ENCODE data around the gene SLC25A18.

SLC25A18 gene

DNA sequence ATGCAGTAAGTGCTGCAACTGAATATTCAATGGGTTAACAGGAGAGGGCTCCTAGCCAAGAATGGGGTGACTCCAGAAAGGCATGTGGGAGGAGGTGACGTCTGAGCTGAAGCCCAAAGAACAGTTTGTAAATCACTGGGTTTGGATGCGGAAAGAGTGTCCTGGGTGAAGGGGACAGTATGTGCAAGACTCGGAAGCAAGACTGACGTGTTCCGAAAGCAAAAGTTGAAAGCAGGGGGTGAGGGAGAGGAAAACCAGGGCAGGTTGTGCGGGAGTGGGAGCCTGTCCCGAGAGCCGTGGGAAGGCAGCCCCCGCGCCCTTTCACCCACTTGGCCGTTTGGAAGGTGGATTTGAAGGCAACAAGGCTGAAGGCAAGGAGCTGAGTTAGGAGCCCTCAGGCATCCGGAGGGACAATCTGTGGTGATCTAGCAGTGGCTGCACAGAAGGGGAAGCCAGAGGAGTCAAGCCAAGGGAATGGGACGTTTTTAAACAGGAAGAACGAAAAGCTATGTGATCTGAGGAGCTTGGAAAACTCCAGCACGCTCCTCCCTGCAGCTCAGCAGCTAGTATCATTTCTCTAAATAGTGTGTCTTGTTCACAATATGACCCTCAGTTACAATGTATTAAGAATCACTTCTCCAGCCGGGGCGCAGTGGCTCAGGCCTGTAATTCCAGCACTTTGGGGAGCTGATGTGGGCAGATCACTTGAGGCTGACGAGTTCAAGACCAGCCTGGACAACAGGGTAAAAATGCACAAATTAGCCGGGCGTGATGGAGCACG is 7.7 kb downstream of the SLC25A18 start:
- no peak for DNase-seq (ENCODE audit: low spot score)

DNA sequence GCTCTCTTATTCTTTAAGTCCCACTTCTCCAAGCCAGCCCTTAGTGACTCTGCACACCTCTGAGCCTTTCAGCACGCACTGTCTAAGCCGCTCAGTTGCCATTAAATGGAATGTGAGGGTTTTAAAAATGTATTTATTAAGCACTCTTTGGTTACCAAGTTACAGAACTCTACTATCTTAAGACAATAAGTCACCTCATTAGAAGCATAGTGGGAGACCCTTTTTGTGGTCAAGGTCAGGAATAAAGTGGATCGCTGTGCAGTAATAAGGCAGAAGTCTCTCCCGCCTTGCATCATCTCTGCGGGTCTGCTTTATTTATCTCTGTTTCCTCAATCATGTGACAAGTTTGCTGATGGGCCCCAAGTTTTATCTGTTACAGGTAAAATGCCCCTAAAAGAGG is 11.9 kb downstream of the SLC25A18 start:
- DNase-seq (ENCODE audit: low spot score): no peak

DNA sequence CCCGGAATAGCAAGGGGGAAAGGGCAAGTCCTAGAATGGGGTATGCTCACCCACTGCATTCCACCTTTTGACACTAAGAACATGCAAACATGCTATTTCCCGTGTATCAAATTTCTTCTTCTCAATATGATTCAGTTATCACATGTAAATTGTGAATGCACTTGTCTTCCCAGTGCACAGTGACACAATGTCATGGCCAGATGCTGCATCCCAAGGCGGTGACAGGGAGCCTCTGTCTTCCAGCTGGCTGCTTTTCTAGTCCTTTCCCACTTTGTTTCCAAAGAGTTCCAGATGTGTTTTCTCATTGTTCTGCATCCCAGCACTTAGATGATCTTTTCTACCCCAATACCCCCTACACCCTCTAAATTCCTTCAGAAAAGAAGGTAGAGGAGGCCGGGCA is 12.4 kb downstream of the SLC25A18 start:
- DNase-seq (ENCODE audit: low spot score): no peak

DNA sequence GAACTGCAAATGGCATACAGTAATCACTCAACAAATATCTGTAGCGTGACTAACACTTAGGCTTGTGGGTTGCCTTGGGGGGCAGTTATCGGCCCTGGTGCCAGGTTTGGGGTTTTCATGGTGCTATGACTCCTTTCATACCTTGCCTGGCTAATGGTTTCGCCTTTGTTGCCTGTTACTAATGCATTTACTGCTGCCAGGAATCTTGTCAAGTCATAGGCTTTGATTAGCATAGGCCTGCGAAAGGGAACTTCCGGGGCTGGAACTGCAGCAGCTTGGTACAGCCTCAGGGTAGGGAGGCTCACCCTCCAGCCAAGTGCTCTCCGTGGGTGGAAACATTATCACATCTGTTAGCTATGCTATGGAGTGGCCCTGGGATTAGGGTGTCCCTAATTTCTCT is 13.2 kb downstream of the SLC25A18 start:
- no peak for DNase-seq (ENCODE audit: low spot score)

DNA sequence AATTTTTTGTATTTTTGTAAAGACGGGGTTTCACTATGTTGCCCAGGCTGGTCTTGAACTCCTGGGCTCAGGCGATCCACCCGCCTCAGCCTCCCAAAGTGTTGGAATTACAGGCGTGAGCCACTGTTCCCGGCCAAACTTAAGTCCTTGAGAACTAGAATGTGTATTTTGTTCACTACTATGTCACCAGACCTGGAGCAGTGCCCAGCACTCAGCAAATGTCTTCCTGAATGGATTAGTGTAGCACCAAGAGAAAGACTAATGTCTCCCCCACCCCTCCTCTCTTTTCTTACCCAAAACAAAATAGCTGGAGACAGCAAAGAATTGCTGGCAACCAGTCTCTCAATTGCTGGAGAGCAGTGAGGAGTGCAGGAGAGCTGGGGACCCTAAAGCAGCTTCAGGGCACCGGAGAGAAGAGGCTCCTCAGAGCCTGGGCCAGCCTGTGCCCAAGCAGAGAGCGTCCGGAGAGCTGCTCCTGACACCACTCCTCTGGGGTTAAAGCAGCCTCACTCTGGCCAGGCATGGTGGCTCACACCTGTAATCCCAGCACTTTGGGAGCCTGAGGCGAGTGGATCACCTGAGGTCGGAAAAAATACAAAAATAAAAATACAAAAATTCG is 14.9 kb downstream of the SLC25A18 start:
- no peak for DNase-seq (ENCODE audit: low spot score)

DNA sequence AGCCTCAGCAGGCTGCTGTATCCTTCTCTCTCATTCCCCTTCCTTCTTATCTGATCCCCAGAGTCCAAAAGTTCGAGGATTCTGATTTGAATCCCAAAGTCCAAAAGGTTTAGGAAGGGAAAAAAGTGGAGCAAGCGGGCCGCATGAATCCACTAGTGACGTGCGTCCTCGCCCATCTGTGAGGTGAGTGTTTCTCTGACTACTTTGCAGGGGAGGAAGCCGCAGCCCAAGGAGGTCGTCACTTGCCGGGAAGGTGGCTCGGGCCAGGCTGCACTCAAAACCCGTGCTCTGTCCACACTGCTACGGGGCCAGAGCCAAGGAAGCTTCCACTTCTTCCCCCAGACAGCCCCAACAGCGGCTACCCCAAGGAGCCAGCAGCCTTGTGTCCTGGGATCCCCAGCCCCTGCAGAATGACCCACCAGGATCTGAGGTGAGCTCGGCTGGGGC is 16.3 kb downstream of the SLC25A18 start:
- DNase-seq (ENCODE audit: low spot score): no peak

DNA sequence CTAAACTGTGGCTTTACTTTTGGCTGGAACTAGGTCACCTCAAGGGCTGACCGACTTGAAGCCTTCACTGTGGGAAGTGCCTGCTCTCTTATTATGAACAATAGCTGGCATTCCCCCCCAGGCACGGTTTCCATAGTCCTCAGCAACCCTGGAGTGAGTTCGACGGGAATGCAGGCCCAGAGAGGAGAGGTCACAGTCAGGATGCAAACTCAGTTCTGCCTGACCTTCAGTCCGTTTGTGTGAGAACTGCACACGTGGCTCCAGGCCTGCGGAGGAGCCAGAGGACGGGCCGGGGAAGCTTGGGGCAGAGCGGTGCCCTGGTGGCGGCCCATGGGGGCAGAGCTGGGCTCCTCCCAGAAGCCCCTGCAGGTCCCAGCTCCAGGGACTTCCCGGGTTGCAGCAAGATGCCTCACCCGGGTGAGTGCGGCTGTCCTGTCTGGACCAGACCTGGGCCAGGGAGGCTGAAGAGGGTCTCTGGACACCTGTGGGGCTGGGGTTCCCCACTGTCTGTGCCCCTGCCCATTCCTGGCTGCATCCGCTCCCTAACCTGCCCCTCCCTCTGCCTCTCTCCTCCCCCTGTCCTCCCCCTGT is 17.2 kb downstream of the SLC25A18 start:
- no peak for DNase-seq (ENCODE audit: low spot score)

DNA sequence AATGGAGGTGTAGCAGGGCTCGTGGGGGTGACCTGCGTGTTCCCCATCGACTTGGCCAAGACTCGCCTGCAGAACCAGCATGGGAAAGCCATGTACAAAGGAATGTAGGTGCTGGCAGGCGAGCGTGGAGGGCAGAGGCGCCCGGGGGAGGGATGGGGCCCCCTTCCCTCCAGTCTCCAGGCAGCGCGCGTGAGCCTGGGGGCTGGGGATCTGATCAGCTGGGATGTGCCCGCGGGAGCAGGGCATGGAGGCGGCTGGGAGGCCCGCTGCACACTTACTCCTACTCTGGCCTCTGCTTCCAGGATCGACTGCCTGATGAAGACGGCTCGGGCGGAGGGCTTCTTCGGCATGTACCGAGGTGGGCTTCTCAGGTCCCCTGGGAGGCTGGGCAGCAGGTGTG is 17.8 kb downstream of the SLC25A18 start:
- DNase-seq (ENCODE audit: low spot score): no peak

DNA sequence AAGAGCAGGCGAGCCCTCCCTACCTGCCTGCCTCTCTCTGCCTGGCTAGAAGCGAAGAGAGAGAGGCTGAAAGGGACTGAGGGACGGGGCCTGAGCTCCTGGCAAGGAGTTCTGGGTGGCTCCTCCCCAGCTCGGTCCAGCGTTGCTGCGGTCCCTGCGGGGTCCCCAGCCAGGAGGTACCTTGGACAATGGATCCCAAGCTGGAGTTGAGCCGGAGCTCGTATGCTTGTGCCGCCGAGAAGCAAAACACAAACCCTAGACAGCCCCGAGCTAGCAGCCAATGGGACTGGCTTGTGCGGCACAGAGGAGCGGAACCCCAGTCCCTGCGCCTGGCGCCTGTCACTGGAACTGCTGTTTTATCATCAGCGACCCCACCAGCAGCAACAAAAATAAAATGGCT is 18.3 kb downstream of the SLC25A18 start:
- DNase-seq (ENCODE audit: low spot score): no peak

DNA sequence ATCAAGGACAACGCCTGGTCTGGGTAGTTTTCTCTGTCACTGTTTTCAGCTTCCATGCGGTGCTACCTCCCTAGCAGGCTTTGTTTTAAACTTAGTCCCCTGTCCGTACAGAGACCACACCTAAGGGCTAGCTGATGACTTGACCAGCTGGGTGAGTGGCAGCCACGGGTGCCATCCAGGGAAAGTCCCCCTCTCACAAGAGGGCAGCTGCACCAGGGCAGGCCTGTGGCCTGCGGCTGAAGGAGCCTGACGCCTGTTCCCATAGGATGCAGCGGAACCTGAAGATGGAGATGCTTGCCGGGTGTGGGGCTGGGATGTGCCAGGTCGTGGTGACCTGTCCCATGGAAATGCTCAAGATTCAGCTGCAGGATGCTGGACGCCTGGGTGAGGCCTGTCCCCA is 19.9 kb downstream of the SLC25A18 start:
- DNase-seq (ENCODE audit: low spot score): no peak

DNA sequence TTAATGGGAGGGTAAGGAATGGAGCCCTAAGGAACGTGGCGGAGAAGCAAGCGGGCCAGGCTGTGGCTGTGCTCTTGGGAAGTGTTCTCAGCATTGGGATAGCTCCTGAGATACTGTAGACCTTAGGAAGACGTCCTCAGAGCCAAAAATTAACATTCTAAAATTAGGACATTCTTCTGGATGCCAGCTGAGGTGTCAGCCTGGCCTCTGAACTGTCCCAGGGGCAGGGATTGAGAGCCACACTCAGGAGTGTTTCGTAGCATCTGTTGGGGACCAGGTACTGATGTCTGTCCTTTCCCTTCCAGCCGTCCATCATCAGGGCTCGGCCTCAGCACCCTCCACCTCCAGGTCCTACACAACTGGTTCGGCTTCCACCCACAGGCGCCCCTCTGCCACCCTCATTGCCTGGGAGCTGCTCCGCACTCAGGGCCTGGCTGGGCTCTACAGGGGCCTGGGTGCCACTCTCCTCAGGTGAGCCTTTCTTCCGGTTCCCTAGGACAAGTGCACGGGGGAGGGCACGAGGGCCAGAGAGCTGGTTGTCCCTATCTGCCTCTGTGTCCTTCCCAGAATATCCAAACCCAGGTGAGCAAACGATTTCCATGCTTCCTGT is 23.6 kb downstream of the SLC25A18 start:
- no peak for DNase-seq (ENCODE audit: low spot score)

DNA sequence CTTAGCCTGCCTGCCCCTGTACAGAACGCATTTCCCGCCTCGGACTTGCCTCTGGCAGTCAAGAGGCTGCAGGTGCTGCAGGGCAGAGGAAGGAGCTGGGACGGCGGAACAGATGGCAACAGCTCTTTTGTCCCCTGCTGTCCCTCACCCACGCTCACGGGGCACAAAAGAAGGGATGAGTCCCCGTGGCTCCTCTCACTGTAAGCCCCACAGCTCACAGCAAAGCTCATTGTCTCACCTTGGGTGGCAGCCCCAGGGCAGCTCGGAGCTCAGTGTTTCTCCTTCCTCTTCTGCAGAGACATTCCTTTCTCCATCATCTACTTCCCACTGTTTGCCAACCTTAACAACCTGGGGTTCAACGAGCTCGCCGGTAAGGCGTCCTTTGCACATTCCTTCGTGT is 24.3 kb downstream of the SLC25A18 start:
- DNase-seq (ENCODE audit: low spot score): no peak

DNA sequence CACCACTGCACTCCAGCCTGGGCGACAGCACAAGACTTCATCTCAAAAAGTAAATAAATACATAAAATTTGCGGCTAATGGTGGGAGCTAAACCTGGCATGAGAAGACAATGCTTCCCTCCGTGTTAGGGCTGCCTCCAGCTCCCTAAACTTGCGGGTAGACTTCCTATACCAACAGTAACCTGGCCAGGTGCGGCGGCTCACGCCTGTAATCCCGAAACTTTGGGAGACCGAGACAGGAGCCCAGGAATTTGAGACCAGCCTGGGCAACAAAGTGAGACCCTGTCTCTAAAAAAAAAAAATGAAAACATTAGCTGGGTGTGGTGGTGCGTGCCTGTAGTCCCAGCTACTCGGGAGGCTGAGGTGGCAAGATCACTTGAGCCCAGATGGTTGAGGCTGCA is 25.3 kb downstream of the SLC25A18 start:
- DNase-seq (ENCODE audit: low spot score): no peak

DNA sequence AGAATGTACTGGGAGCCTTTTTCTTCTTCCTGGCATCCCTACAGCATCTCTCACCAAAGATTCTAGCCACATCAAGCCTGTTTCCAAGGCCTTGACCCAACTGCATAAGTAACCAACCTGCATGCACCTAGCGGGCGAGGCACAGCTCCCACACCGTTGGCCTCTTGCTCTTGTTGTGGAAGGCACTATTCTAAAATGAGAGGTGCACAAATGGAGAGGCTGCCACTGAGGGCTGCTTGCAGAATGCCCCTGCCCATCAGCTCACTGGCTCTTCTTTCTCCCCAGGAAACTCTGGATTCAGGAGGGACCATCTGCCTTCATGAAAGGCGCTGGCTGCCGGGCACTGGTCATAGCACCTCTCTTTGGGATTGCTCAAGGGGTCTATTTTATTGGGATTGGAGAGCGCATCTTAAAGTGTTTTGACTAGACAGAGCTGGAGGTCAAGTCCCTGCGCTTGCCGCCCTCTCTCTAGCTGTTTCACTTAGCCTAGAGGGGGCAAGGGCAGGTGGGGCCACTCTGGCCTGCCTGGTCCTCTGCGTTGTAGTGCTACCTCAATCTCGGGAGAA is 26.6 kb downstream of the SLC25A18 start:
- no peak for DNase-seq (ENCODE audit: low spot score)

DNA sequence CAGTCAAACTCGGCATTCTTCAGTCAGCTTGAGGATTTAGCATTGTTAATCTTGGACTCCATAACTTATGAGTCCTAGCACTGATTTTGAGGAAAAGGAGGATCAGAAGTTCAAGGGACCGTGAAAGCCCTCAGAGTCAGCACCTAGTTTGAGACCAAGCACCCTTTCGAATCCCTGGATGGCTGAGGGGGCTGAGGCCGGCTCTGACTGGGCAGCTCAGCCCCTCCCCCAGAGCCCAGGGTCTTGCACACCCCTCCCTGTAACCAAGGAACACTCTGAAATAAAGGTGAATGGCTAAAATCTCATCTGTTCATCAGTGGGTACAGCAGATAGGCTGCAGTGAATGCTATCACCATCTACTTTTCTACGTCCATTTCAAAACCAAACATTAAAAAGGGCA is 27.3 kb downstream of the SLC25A18 start:
- no peak for DNase-seq (ENCODE audit: low spot score)

DNA sequence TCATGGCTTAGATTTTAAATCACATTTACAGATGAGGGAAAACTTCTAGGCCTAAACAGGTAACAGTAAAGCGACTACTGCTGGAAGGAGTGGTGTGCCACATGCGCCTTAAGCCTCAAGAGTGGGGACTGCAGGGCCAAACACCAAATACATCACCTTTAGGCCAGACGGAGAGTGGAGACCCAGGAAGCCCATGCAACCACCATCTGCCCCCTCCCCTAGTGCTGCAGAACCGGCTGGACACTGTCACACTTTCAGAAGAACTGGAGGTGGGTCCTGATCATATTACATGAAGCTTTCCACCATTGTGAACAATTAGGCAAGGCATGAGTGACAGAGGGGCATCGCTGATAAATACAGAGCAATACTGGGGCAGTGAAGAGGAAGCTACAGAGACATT is 28.9 kb downstream of the SLC25A18 start:
- DNase-seq (ENCODE audit: low spot score): no peak

DNA sequence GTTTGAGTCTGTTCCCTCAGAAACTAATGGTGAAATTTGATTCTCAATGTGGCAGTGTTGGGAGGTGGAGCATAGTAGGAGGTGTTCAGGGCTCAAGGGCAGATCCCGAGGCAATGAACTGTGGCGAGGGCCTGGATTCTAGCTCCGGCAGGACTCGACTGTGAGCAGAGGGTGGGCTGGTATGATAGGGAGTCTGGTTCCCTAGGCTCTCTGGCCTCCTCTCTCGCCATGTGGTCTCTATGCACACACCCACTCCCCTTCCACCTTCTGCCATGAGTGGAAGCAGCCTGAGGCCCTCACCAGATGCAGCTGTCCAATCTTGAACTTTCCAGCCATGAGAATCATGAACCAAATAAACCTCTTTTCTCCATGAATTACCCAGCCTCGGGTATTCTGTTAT is 32.9 kb downstream of the SLC25A18 start:
- DNase-seq (ENCODE audit: low spot score): no peak

DNA sequence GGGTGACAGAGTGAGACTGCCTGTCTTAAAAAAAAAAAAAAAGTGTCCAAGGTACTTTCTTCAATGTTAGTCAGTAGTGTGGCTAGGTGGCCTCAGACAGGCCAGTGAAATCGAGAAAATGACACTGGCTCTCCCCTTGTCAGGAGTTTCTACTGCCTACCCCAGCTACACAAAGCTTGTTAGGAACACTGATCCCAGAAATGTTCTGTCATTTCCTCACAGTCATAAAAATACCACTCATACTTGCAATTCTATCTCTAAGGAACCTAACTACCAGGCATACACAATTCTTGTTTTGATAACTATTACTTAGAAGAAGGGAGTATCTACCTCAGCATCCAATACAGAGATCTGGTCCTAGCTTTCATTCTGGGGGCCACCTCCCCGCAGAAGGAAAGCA is 33.9 kb downstream of the SLC25A18 start:
- DNase-seq (ENCODE audit: low spot score): no peak

DNA sequence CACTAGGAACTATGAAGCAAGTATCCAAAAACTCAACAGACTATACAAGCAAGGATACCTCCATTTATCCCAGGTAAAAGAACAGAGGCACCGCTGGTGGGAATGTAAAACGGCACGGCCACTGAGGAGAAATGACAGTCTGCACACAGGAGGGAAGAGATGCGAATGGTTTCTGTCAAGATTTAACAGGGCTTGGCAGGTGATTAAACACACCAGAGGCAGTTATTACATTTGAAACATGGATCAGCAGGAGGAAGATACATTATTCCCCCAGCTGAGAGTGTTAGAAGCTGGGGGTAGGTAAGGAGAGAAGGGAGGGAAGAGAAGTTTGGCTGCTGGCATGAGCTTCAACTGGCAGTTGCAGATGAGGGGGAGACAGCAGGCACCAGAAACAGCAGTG is 35.0 kb downstream of the SLC25A18 start:
- no peak for DNase-seq (ENCODE audit: low spot score)

DNA sequence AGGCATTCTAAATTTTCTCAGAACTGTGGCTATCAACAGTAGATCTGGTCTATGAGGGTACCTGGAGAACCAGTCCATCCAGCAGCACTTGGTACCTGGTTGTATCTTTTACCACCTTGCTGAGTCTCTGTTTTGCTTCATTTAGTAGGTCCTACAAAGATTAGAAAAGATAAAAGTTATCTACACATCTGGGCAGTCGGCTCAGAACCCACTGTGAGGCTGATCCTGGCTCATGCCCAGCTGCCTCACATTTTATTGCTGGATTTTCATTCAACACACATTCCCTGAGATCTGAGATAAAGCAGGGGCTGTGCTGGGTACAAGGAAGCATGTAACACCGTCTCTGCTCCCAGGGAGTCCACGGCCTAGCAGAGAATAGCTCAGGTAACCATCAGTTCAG is 37.7 kb downstream of the SLC25A18 start:
- DNase-seq (ENCODE audit: low spot score): no peak

DNA sequence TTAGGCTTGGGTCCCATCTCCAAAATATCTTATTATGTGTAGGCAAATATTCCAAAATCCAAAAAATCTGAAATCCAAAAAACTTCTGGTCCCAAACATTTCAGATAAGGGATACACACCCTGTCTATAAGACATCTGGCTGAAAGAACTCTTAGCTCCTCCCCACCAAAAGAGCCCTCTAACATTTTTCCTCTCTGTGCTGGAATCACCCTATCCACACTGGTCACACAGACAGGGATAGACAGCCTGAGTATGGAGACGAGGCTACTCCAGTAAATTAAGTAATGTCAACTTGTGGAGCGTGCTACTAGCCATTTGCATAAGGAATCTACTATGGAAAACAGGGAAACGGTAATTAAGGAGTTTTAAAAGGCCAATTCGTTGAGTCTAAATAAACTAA is 40.4 kb downstream of the SLC25A18 start:
- no peak for DNase-seq (ENCODE audit: low spot score)

DNA sequence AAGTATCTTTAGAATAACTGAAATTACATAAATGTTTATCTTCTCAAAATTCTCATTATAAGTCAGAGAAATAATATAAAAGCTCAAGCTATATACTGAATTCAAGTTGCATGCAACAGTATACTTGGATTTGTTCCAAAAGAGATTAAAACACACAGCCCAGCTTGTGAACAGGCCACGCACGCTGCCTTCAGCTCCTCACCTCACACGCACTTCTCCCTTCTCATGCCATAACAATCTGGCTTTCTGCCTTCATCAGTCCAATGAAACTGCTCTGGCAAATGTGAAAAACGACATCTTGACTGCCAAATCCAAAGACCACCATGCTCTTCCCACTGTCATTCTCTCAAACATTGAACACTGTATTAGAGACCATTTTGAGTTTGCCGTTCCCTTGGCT is 43.2 kb downstream of the SLC25A18 start:
- peak; percentile 47 for DNase-seq (ENCODE audit: low spot score)
